HUES48 (cell line): ENCODE data around the gene NABP1.

Source experiments
- H3K27ac ChIP-seq: one replicate; pipeline ENCODE4 v1.7.0; 2013; ENCODE audit warnings: low read depth, low read length, inconsistent platforms
- H3K27me3 ChIP-seq: 2 replicates; pipeline ENCODE4 v1.6.1; 2013; ENCODE audit warnings: mild to moderate bottlenecking, low read length; ENCODE audit not compliant: control insufficient read depth, insufficient read depth
- H3K36me3 ChIP-seq: 2 replicates; pipeline ENCODE4 v1.6.1; 2013; ENCODE audit warnings: low read length; ENCODE audit not compliant: control insufficient read depth, insufficient read depth
- H3K4me1 ChIP-seq: 2 replicates; pipeline ENCODE4 v1.6.1; 2013; ENCODE audit warnings: mild to moderate bottlenecking, low read length; ENCODE audit not compliant: control insufficient read depth, insufficient read depth
- H3K4me3 ChIP-seq: 2 replicates; pipeline ENCODE4 v1.5.1; 2013; ENCODE audit warnings: mild to moderate bottlenecking, low read depth, low read length
- H3K9ac ChIP-seq: 2 replicates; pipeline ENCODE4 v1.6.1; 2013; ENCODE audit warnings: mild to moderate bottlenecking, low read depth, low read length, moderate library complexity
- H3K9me3 ChIP-seq: 2 replicates; pipeline ENCODE4 v1.6.1; 2013; ENCODE audit warnings: low read length; ENCODE audit not compliant: control insufficient read depth, insufficient read depth

NABP1 gene

GRCh38 chr2:191666226-191666625, 11.7 kb upstream of the NABP1 start:
- Histone ChIP-seq H3K27ac (peak overlapping the region; percentile 3), H3K36me3 (no peaks in the 10 kb centered on the region), H3K4me3 (no peak overlapping the region), H3K9me3 (no peaks in the 10 kb centered on the region), H3K9ac (no peak overlapping the region), H3K4me1 (peaks cover 10% of the 10 kb centered on the region; the same call in 1 of the 2 replicates), H3K27me3 (no peaks in the 10 kb centered on the region)

DNA sequence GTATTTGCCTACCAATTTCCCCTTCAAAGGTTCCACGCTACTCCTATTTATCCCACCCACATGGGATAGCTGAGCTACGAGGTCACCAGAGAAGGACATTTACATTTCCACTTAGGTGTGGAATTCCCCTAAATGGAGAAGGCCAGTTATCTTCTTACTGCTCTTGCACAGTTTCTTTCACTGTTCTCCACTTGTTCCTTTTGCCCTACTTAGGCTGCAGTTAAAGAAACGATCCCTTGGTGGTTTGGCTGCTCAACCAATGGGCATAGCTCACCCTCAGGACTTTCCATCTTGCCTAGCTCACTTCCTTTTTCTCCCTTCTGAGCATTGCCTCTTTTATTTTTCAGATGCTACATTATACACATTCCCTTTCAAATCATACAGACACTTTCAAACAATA, 11.2 kb upstream of the NABP1 start:
- H3K27ac ChIP-seq = peak overlapping the region; percentile 51
- no peak overlapping the region for H3K4me3 ChIP-seq

GRCh38 chr2:191670076-191670475, 7.9 kb upstream of the NABP1 start:
- H3K9ac ChIP-seq = no peak overlapping the region
- no peaks in the 10 kb centered on the region for H3K9me3 ChIP-seq
- no peak overlapping the region for H3K4me3 ChIP-seq
- peaks cover 10% of the 10 kb centered on the region; the same call in 1 of the 2 replicates for H3K4me1 ChIP-seq
- H3K27me3 ChIP-seq = no peaks in the 10 kb centered on the region
- no peak overlapping the region for H3K27ac ChIP-seq
- H3K36me3 ChIP-seq = no peaks in the 10 kb centered on the region

More for the DNA sequence above, 11.2 kb upstream of the NABP1 start:
- H3K9ac ChIP-seq = no peak overlapping the region
- H3K36me3 ChIP-seq = no peaks in the 10 kb centered on the region
- peaks cover 10% of the 10 kb centered on the region; the same call in 1 of the 2 replicates for H3K4me1 ChIP-seq
- H3K9me3 ChIP-seq = no peaks in the 10 kb centered on the region
- H3K27me3 ChIP-seq = no peaks in the 10 kb centered on the region

DNA sequence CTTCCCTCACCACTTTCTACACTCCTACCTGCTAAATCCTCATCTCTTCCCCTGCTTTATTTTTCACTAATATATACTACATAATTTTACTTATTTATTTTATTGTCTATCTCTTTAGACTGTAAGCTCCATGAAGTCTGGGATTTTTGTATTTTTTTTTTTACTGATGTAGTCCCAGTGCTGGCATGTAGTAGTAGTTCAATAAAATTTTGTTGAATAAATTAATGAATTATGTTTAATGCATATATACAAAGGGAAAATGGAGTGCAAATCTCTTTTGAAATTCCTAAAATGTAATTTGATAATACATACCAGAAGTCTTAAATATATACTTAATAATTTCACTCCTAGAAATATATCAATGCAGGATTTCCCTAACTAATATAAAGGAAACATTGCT, 7.1 kb upstream of the NABP1 start:
- H3K4me3 ChIP-seq = no peak overlapping the region
- no peaks in the 10 kb centered on the region for H3K9me3 ChIP-seq
- peaks cover 14% of the 10 kb centered on the region; the same call in 1 of the 2 replicates for H3K4me1 ChIP-seq
- H3K36me3 ChIP-seq = no peaks in the 10 kb centered on the region
- no peak overlapping the region for H3K27ac ChIP-seq
- H3K9ac ChIP-seq = no peak overlapping the region
- H3K27me3 ChIP-seq = no peaks in the 10 kb centered on the region

DNA sequence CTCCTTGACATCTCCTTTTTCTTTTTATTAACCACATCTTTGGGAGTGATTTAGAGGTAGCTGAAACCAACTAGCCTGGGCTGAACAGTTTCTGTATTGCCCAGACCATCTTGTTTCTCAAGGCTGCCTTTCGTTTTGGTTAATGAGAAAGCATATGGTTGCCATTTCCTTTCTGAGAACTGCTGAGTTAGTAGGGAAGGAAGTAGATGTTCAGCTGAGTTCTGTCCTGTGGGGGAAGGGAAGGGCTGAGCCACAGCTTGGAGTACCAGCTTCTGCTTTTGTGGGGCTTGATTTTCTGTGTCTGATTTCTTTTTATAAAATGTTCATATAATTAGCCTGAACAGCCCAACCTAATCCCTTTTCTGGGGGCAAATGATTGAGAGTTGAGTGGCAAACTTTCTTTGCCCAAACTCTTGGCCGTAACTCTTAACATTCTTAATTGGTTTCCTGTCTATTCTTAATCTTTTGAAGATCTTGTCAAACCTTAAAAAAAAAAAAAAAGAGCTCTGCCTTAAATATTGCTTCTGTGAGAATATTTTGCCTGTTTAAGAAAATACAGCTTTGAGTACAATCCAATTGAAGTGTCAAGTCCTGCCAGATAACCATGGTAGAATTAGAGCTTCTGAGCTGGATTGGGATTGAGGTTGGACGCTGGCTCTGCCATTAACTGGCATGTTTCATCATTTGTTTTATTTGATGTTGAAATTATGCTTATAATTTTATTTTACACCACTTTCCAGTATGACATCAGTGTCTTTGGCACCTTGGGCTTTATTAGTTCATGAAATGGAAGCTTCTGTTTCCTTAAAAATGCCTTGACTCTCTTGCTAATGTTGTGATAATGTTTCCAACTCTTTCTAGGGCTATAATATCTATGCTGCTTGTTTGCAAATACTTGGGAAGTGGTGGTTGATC, 1.9 kb upstream of the NABP1 start:
- H3K27me3 ChIP-seq = peaks cover 12% of the 10 kb centered on the region
- H3K9me3 ChIP-seq = no peaks in the 10 kb centered on the region
- H3K9ac ChIP-seq = no peak overlapping the region
- H3K4me1 ChIP-seq = peaks cover 10% of the 10 kb centered on the region; the same call in 1 of the 2 replicates
- no peak overlapping the region for H3K27ac ChIP-seq
- no peaks in the 10 kb centered on the region for H3K36me3 ChIP-seq
- H3K4me3 ChIP-seq = no peak overlapping the region

DNA sequence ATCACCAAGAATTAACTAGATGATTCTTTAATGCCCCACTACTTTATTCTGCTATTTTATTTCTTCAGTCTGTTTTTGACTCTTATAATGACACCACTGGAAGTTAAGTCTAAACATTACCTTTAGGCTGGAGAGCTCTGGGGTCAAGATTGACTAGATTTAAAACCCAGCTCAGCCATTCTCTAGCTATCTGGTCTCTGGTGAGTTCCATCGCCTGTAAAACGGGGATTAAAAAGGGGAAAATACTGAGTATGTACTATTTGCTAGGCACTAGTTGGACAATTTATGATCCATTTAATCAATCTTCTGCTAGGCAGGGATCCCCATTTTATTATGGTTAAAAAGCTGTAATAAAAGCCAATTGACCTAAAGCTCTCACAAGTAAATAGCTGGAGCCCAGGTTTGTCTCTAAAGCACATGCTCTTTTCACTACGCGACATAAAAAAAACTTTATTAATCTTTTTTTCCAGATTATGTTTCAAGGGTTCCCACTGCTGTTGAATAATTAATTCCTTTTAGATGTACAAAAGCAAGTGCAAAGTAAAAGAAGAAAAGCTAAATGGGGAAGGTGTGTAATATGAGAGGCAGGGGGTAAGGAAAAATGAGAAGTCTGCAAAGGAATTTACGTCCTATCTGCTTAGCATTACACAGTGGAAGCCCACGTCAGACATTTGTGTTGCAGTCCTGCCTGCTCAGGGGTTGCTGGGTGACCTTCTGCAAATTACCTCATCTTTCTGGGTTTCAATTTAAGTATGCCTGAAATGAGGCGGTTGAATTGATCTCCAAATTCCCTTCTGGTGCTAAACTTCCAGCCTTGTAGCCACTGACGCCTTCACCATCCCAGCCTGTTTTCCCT, 918 bp upstream of the NABP1 start:
- Histone ChIP-seq H3K4me3 (peak overlapping the region; percentile 84), H3K27ac (peak overlapping the region; percentile 79), H3K9ac (peak overlapping the region; percentile 39; the same call in 1 of the 2 replicates), H3K27me3 (peaks cover 12% of the 10 kb centered on the region), H3K36me3 (peaks cover under 1% of the 10 kb centered on the region; the same call in 1 of the 2 replicates), H3K9me3 (no peaks in the 10 kb centered on the region), H3K4me1 (peaks cover 10% of the 10 kb centered on the region; the same call in 1 of the 2 replicates)

DNA sequence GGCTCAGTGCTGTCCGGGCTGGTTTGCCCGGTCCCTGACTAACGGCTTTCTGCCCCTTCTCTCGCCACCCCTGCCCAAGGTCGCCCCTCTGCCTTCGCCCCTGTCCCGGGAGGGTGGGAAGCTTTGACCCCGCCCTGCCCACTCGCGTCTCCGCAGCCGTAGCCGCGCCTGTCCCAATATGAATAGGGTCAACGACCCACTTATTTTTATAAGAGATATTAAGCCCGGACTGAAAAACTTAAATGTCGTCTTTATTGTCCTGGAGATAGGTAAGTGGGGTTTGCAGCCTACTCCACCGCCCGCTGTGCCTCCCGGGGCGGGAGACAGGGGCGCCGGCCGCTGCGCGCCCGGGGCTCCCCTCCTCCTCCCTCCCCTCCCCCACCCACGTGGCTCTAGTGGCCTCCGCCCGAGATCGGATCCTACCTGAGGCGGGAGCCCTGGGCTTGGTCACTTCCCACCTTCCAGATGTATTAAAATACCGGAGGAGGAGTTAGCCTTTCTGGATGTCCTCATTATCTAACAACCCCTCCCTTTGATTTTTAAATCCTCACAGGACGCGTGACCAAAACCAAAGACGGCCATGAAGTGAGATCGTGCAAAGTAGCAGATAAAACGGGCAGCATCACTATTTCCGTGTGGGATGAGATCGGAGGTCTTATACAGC, 633 bp downstream of the NABP1 start:
- H3K4me1 ChIP-seq = peaks cover 10% of the 10 kb centered on the region; the same call in 1 of the 2 replicates
- H3K4me3 ChIP-seq = peak overlapping the region; percentile 84
- peak overlapping the region; percentile 70 for H3K9ac ChIP-seq
- no peak overlapping the region for H3K27ac ChIP-seq
- H3K27me3 ChIP-seq = peaks cover 12% of the 10 kb centered on the region
- H3K36me3 ChIP-seq = peaks cover 14% of the 10 kb centered on the region
- H3K9me3 ChIP-seq = no peaks in the 10 kb centered on the region

DNA sequence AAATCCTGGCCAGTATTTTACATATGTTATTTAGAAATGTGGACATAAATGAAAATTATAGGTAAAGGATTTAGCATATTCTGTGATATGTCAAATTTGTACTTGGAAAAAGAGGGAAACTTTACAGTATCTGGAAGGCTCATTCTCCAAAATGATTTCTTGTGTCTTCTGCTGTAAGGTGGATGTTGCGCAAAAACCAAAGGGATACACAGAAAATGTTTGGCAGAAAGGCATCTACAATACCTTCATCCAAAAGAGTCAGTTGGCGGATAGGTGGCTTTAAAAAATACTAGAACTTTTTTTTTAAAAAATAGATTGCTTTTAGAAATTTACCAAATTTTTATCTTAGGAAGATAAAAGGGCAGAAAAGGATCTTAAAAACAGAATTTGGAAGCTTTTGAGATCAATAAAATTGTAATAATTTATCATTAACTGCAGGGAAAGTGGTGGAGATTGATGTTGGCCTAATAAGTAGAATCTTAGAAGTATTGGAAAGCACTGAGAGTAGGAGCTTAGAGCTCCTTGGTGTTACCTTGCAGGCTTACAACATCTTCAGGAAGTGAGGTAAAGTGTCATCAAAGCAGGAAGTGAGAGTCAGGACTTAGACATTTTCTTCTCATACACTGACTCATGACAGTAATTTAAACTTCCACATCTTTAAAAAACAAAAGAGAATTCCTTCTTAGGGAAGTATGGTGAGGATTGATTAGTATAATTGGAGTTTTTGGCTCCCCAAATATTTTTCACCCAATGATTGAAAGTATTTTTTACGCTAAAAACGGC, 2.1 kb downstream of the NABP1 start:
- no peaks in the 10 kb centered on the region for H3K9me3 ChIP-seq
- H3K9ac ChIP-seq = no peak overlapping the region
- H3K27me3 ChIP-seq = peaks cover 12% of the 10 kb centered on the region
- H3K4me1 ChIP-seq = peaks cover 10% of the 10 kb centered on the region; the same call in 1 of the 2 replicates
- H3K36me3 ChIP-seq = peaks cover 23% of the 10 kb centered on the region
- no peak overlapping the region; the same call in 1 of the 2 replicates for H3K4me3 ChIP-seq
- no peak overlapping the region for H3K27ac ChIP-seq

DNA sequence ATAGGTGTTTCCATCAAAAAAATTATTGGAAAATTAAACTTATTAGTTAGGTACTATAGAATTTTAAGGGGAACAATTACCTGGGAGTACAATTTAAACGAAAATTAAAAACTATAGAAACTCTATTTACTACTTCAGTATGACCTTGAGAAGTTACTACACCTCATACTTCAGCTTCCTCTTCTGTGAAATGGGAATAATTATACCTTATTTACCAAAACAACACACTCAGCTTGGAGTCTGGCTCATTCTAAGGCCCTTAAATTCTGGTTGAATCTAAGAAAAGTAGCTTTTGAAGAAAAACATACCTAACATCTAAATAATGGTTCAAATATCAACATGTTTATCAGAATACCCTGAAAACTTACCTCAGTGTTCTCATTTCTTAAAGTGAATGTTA, 2.7 kb downstream of the NABP1 start:
- H3K9me3 ChIP-seq = no peaks in the 10 kb centered on the region
- H3K9ac ChIP-seq = no peak overlapping the region
- peaks cover 7% of the 10 kb centered on the region; the same call in 1 of the 2 replicates for H3K4me1 ChIP-seq
- H3K27me3 ChIP-seq = peaks cover 12% of the 10 kb centered on the region
- peaks cover 25% of the 10 kb centered on the region for H3K36me3 ChIP-seq
- no peak overlapping the region for H3K27ac ChIP-seq
- no peak overlapping the region; the same call in 1 of the 2 replicates for H3K4me3 ChIP-seq

DNA sequence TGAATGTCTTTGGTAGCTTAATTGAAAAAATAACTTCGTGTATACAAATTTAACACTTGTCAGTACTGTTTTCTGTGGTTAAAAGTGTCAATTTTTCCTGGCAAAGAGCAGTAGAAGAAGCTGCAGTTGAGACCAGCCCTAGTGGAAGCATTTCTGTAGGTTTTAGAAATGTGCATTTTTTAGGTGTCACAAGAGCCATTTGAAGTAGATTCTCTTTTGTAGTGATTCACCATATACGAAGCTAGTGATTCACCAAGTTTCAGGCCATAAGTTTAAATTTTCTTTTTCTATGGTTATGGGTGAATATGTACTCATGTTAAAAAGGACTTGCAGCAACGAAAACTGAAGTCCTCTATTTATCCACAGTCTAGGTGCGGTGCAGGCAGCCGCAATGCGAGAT, 4.2 kb downstream of the NABP1 start:
- Histone ChIP-seq H3K27me3 (peaks cover 2% of the 10 kb centered on the region; the same call in 1 of the 2 replicates), H3K9me3 (no peaks in the 10 kb centered on the region), H3K36me3 (peaks cover 30% of the 10 kb centered on the region), H3K27ac (no peak overlapping the region), H3K4me1 (no peaks in the 10 kb centered on the region), H3K9ac (no peak overlapping the region), H3K4me3 (no peak overlapping the region)
